Middle frontal gyrus (tissue), 1 donor: ENCODE results near the gene SLC39A13.

Source experiments
- DNase-seq: peaks from one replicate; pipeline ENCODE4 v3.0.0-alpha.2; 2015; ENCODE audit warnings: low spot score; ENCODE audit errors: extremely low spot score

Gene SLC39A13

GRCh38 chr11:47426062-47426956 is 17.9 kb downstream of the SLC39A13 start, which contains the start of gene PSMC3:
PSMC3 (minus strand) TSS chr11:47426439; CDS start chr11:47426279, 160 bp downstream.
- DNase-seq = peak; percentile 96

GRCh38 chr11:47430524-47430923 is 22.1 kb downstream of the SLC39A13 start:
- DNase-seq = no peak

- no peak for DNase-seq
These were observed 23.1 kb downstream of the SLC39A13 start for GRCh38 chr11:47431356-47432083.

GRCh38 chr11:47433157-47433556 is 24.8 kb downstream of the SLC39A13 start:
- DNase-seq = no peak

- no peak for DNase-seq
These were observed 25.8 kb downstream of the SLC39A13 start for GRCh38 chr11:47434011-47434786.

GRCh38 chr11:47435687-47436086 is 27.3 kb downstream of the SLC39A13 start:
- no peak for DNase-seq

- DNase-seq = no peak
These were observed 28.3 kb downstream of the SLC39A13 start for GRCh38 chr11:47436726-47437125.

- no peak for DNase-seq
These were observed 28.9 kb downstream of the SLC39A13 start for GRCh38 chr11:47437218-47437745.

- no peak for DNase-seq
These were observed 29.5 kb downstream of the SLC39A13 start for GRCh38 chr11:47437746-47438418.

GRCh38 chr11:47438721-47439120 is 30.3 kb downstream of the SLC39A13 start:
- DNase-seq = no peak

GRCh38 chr11:47440054-47440476 is 31.7 kb downstream of the SLC39A13 start:
- DNase-seq = no peak

GRCh38 chr11:47441421-47441820 is 33.0 kb downstream of the SLC39A13 start:
- no peak for DNase-seq

- DNase-seq = no peak
These were observed 34.1 kb downstream of the SLC39A13 start for GRCh38 chr11:47442514-47442913.

- no peak for DNase-seq
These were observed 34.8 kb downstream of the SLC39A13 start for GRCh38 chr11:47443028-47443700.

- no peak for DNase-seq
These were observed 35.4 kb downstream of the SLC39A13 start for GRCh38 chr11:47443817-47444216.

- DNase-seq = no peak
These were observed 37.5 kb downstream of the SLC39A13 start for GRCh38 chr11:47445840-47446239.

- no peak for DNase-seq
These were observed 38.4 kb downstream of the SLC39A13 start for GRCh38 chr11:47446833-47447232.

- no peak for DNase-seq
These were observed 39.5 kb downstream of the SLC39A13 start for GRCh38 chr11:47447906-47448305.

GRCh38 chr11:47448566-47449427 is 40.4 kb downstream of the SLC39A13 start, which contains the start of gene RAPSN:
RAPSN (minus strand) TSS chr11:47449136; CDS start chr11:47448964, 172 bp downstream.
- no peak for DNase-seq
